SK-N-SH treated with all-trans-retinoic acid at 6 μM for 48 hours (cell line): Measurements from ENCODE around the gene CEACAM6.

Experiments
- ATAC-seq: fragments of 200-7000 bp; cut with Tn5 transposase; 3 replicates; pipeline ENCODE4 v1.9.1; 2020; ENCODE audit warnings: mild to moderate bottlenecking, moderate library complexity
- ARNTL ChIP-seq: fragments of 450-650 bp; formaldehyde crosslinking; IDR thresholded peaks from 2 replicates; pipeline ENCODE4 v1.5.0; 2020; ENCODE audit warnings: low read depth, mild to moderate bottlenecking, moderate library complexity, borderline replicate concordance
- BACH2 ChIP-seq: fragments of 250-450 bp; sonication (Bioruptor Pico); IDR thresholded peaks from 2 replicates; pipeline ENCODE4 v1.9.0; 2021; ENCODE audit warnings: mild to moderate bottlenecking, borderline replicate concordance
- CREB5 ChIP-seq: fragments of 250-450 bp; sonication (Bioruptor Pico); IDR thresholded peaks from 2 replicates; pipeline ENCODE4 v1.5.1; 2020; ENCODE audit warnings: low read depth, mild to moderate bottlenecking, moderate library complexity
- CSDC2 ChIP-seq: fragments of 250-450 bp; sonication (Bioruptor Pico); IDR thresholded peaks from 2 replicates; pipeline ENCODE4 v1.5.0; 2020; ENCODE audit warnings: mild to moderate bottlenecking, moderate library complexity
- CSRNP3 ChIP-seq: fragments of 250-450 bp; sonication (Bioruptor Pico); IDR thresholded peaks from 2 replicates; pipeline ENCODE4 v1.5.1; 2021; ENCODE audit warnings: mild to moderate bottlenecking, moderate library complexity
- ESRRG ChIP-seq: fragments of 250-450 bp; sonication (Bioruptor Pico); IDR thresholded peaks from 2 replicates; pipeline ENCODE4 v1.6.1; 2021; ENCODE audit warnings: mild to moderate bottlenecking
- OSR1 ChIP-seq: fragments of 250-450 bp; sonication (Bioruptor Pico); IDR thresholded peaks from 2 replicates; pipeline ENCODE4 v1.8.0; 2022; ENCODE audit warnings: moderate library complexity, mild to moderate bottlenecking, inconsistent platforms
- PATZ1 ChIP-seq: fragments of 250-450 bp; sonication (Bioruptor Pico); IDR thresholded peaks from 2 replicates; pipeline ENCODE4 v1.8.0; 2020; ENCODE audit warnings: mild to moderate bottlenecking, moderate library complexity, borderline replicate concordance
- POU6F1 ChIP-seq: fragments of 250-450 bp; sonication (Bioruptor Pico); IDR thresholded peaks from 2 replicates; pipeline ENCODE4 v1.8.0; 2021; ENCODE audit warnings: low read depth, mild to moderate bottlenecking, moderate library complexity, borderline replicate concordance
- PPARA ChIP-seq: fragments of 250-450 bp; sonication (Bioruptor Pico); IDR thresholded peaks from 2 replicates; pipeline ENCODE4 v1.5.0; 2020; ENCODE audit warnings: mild to moderate bottlenecking, borderline replicate concordance
- RARB ChIP-seq: fragments of 250-450 bp; sonication (Bioruptor Pico); IDR thresholded peaks from 2 replicates; pipeline ENCODE4 v1.8.0; 2021; ENCODE audit warnings: mild to moderate bottlenecking, moderate library complexity
- TCF4 ChIP-seq: fragments of 250-450 bp; sonication (Bioruptor Pico); IDR thresholded peaks from 2 replicates; pipeline ENCODE4 v1.8.0; 2021; ENCODE audit warnings: mild to moderate bottlenecking, moderate library complexity, borderline replicate concordance
- TOX ChIP-seq: fragments of 250-450 bp; sonication (Bioruptor Pico); IDR thresholded peaks from 2 replicates; pipeline ENCODE4 v1.8.0; 2021; ENCODE audit warnings: mild to moderate bottlenecking, moderate library complexity, borderline replicate concordance
- ZC3H10 ChIP-seq: fragments of 250-450 bp; sonication (Bioruptor Pico); IDR thresholded peaks from 2 replicates; pipeline ENCODE4 v1.5.1; 2021; ENCODE audit warnings: mild to moderate bottlenecking, moderate library complexity
- ZNF565 ChIP-seq: fragments of 450-650 bp; formaldehyde crosslinking; conservative IDR thresholded peaks from 2 replicates; pipeline ENCODE4 v1.5.0; 2020; ENCODE audit warnings: low read depth, mild to moderate bottlenecking, moderate library complexity
- ZNF70 ChIP-seq: fragments of 450-650 bp; formaldehyde crosslinking; IDR thresholded peaks from 2 replicates; pipeline ENCODE4 v1.5.0; 2020; ENCODE audit warnings: mild to moderate bottlenecking, moderate library complexity
- ZNF8 ChIP-seq: fragments of 450-650 bp; formaldehyde crosslinking; IDR thresholded peaks from 2 replicates; pipeline ENCODE4 v1.5.0; 2020; ENCODE audit warnings: mild to moderate bottlenecking, moderate library complexity

CEACAM6 gene

GRCh38 chr19:41740415-41741243 lies 14.7 kb upstream of the CEACAM6 start:
- no peak for TF ChIP-seq CSRNP3 (CRISPR knock-in tag)
- TF ChIP-seq, all 23 proteins: peak for 0
- no peak for ATAC-seq

- TF ChIP-seq CREB5 (CRISPR knock-in tag), result no peak
- TF ChIP-seq ZNF70 (CRISPR knock-in tag), result no peak
- no peak for TF ChIP-seq ZNF565 (CRISPR knock-in tag)
- no peak for TF ChIP-seq BACH2 (CRISPR knock-in tag)
- TF ChIP-seq, all 23 proteins: peak for 0
- no peak for ATAC-seq
These were observed 14.1 kb upstream of the CEACAM6 start for GRCh38 chr19:41741244-41741554.

- TF ChIP-seq ARNTL (CRISPR knock-in tag), result no peak
- no peak for TF ChIP-seq TOX (CRISPR knock-in tag)
- TF ChIP-seq PPARA (CRISPR knock-in tag), result no peak
- no peak for TF ChIP-seq BACH2 (CRISPR knock-in tag)
- no peak for TF ChIP-seq TCF4 (CRISPR knock-in tag)
- no peak for TF ChIP-seq POU6F1 (CRISPR knock-in tag)
- TF ChIP-seq ESRRG (CRISPR knock-in tag), result no peak
- no peak for TF ChIP-seq ZNF70 (CRISPR knock-in tag)
- no peak for TF ChIP-seq ZNF8 (CRISPR knock-in tag)
- TF ChIP-seq, all 23 proteins: peak for 0
- ATAC-seq, result no peak
These were observed 10.5 kb upstream of the CEACAM6 start for GRCh38 chr19:41744850-41745249.

GRCh38 chr19:41745756-41746155 lies 9.6 kb upstream of the CEACAM6 start:
- no peak for ATAC-seq
- TF ChIP-seq RARB (no peak), ZNF8 (CRISPR knock-in tag) (no peak), CREB5 (CRISPR knock-in tag) (no peak), POU6F1 (CRISPR knock-in tag) (no peak), CSDC2 (CRISPR knock-in tag) (no peak), OSR1 (CRISPR knock-in tag) (no peak), ZNF70 (CRISPR knock-in tag) (no peak), PPARA (CRISPR knock-in tag) (no peak), PATZ1 (CRISPR knock-in tag) (no peak), ZNF565 (CRISPR knock-in tag) (no peak), ZC3H10 (no peak), ARNTL (CRISPR knock-in tag) (no peak)
- TF ChIP-seq, all 23 proteins: peak for 0
